ENCODE data around the gene PUS7.
"Not testable (repeated sequence)": the region's sequence is repeated elsewhere in the genome, so short reads cannot be mapped to it uniquely, and the experiment has no call there.

PUS7 gene

GRCh38 chr7:105409775-105410174 lies 112.3 kb downstream of the PUS7 start:
- not testable (repeated sequence) for H3K27me3 Mint-ChIP-seq (ENCODE audit: low read depth); H3K36me3 Mint-ChIP-seq (ENCODE audit: low read depth); H3K9me3 Mint-ChIP-seq; DNase-seq (ENCODE audit: low spot score); H3K4me1 Mint-ChIP-seq (ENCODE audit: low read depth); H3K4me3 Mint-ChIP-seq; H3K27ac Mint-ChIP-seq

GRCh38 chr7:105408791-105409410 lies 113.2 kb downstream of the PUS7 start:
- Mint-ChIP-seq H3K4me1 (ENCODE audit: low read depth) (peaks cover 1% of the 10 kb centered on the region), H3K9me3 (no peaks in the 10 kb centered on the region), H3K27me3 (ENCODE audit: low read depth) (no peaks in the 10 kb centered on the region), H3K4me3 (no peak overlapping the region), H3K27ac (no peak overlapping the region), H3K36me3 (ENCODE audit: low read depth) (no peaks in the 10 kb centered on the region)
- no peak for DNase-seq (ENCODE audit: low spot score)

Data from T-helper 2 cell treated with Interferon-gamma antibody and Interleukin-4, amounts not matched to agents 5 μg/mL and 100 μg/mL, for 36 hours (primary cell).